ENCODE results near the gene PSME2.

The PSME2 gene

DNA sequence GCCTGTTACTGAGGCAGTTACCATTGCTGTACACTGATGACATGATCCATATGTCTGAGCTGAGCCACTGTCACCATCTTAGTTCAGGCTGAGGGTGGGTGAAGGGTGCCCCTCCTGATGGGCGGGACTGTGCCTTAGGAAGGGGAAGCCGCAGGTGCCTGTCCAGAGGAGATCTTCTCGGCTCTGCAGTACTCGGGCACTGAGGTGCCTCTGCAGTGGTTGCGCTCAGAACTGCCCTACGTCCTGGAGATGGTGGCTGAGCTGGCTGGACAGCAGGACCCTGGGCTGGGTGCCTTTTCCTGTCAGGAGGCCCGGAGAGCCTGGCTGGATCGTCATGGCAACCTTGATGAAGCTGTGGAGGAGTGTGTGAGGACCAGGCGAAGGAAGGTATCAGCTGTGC, 4.6 kb upstream of the PSME2 start:
- DNase-seq: no peak

DNA sequence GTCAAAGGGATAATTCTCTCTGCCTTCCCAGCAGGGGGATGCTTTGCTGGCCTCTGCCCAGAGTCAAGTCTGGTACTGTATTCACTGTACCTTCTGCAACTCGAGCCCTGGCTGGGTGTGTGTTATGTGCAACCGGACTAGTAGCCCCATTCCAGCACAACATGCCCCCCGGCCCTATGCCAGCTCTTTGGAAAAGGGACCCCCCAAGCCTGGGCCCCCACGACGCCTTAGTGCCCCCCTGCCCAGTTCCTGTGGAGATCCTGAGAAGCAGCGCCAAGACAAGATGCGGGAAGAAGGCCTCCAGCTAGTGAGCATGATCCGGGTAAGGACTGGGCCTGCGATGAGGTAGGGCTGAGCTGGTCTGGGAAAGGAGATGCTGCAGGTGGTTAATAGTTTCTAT, 4.2 kb upstream of the PSME2 start:
- no peak for DNase-seq

DNA sequence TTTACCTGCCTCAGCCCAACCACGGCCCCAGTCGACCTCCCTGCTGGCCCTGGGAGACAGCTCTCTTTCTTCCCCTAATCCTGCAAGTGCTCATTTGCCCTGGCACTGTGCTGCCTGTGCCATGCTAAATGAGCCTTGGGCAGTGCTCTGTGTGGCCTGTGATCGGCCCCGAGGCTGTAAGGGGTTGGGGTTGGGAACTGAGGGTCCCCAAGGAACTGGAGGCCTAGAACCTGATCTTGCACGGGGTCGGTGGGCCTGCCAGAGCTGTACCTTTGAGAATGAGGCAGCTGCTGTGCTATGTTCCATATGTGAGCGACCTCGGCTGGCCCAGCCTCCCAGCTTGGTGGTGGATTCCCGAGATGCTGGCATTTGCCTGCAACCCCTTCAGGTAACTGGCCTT, 3.7 kb upstream of the PSME2 start:
- DNase-seq: no peak

DNA sequence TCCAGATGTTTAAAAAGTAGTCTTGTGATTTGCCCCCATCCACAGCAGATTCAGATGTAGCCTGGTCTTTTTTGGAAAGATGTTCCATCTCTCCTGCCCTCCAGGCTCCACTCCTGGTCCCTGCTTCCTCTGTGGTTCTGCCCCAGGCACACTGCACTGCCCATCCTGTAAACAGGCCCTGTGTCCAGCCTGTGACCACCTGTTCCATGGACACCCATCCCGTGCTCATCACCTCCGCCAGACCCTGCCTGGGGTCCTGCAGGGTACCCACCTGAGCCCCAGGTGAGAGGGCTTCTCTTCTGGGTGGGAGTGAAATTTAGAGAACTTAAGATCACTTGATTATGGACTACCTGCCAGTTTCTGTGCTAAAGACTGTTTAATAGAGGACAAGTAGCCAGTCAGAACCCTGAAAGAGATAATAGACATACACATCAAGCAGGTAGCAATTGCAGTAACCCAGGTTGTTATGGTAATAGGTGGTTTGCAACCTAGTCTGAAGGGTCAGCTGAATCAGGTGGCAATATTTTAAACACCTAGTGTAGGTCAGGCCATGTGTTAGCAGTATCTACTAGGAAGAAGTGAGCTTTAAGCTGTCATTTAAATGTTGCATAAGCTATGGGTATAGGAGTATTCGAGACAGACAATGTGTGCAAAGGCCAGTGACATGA, 3.0 kb upstream of the PSME2 start:
- DNase-seq: no peak

DNA sequence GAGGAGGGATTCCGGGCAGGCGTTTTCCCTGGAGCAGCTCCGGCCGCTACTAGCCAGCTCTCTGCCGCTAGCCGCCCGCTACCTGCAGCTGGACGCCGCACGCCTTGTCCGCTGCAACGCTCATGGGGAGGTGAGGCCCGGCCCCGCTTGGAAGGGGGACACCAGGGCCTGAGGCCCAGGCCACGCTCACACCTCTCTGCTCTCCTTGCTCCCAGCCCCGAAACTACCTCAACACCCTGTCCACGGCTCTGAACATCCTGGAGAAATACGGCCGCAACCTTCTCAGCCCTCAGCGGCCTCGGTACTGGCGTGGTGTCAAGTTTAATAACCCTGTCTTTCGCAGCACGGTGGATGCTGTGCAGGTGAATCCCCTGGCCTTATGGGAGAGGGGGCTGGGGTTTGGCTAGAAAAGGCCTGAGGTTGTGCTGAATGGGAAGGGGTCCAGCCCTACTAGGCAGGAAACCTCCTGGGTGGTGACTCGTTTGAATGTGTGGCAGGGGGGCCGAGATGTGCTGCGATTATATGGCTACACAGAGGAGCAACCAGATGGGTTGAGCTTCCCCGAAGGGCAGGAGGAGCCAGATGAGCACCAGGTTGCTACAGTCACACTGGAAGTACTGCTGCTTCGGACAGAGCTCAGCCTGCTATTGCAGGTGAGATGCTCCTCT, 1.5 kb upstream of the PSME2 start:
- DNase-seq: no peak

DNA sequence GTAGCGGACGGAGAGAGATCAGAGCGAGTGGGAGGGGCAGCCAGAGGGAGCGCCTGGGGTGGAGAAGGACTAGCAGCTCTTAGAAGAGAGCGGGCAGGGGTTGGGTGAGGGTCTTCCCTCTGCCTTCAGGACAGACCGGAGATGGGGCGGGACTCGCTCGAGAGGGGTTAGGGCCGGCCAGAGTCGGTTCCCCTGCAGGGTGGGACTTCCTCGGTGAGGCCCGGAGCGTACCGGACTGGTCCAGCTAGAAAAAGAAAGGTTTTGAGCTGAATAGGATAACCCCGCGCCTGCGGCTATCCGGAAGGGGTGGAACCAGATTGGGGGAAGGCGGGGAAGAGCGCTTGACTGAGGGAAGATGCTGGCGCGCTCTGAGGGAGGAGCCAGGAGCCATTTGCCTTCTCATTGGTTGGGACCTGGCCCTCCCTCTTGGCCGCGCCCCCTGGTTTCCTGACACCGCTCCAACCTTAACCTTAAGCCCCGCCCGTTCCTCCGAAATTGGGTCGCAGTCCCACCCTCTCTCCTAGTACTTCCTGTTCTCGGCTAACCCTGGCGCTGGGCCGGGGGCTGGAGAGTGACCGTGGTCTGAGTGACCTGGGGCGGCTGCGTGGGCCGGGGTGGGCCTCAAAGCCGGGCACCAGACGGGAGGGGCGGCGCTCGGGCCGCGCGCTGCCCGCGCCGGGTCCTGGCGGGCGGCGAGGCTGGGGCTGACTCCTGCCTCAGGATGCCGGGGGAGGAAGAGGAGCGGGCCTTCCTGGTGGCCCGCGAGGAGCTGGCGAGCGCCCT, 759 bp upstream of the PSME2 start, which contains the start of gene RNF31:
Gene RNF31, plus strand, starts transcription at position 521 of the 783 bp plus-strand sequence. Its CDS starts 201 bp downstream, at position 722.
- peak; percentile 94 for DNase-seq

DNA sequence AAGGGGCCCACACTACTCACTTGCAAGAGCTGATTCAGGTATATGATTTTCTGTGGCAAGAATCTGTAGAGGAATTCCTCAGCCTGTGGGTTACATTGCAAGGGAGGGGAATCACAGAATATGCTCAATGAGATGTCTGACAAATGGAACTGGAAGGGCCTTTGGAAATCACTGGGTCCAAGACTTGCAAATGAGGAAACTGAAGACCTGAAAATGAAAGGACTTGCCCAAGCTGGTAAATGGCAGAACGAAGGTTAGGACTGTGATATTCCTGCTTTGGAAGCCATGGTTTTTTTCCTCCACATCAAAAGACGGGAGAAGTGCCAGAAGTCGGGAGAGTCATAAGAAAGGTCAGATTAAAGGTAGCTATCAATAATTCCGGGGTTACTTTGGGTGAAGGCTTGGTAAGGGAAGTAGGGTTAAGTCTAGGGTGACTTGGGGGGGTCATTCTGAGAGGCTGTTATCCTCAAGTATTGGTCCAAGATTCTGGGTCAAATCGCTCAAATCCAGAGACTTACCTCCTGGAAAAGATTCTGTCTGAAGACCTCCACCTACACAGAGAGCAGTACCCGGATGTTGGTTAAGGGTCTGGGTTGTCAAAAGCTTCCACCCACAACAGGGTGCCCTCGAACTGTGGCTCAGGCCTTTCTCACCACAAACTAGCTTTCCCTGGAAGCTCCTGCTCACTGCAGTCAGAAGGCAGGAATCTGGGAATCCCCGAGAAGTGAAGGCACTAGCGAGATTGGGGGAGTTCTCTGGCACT, 539 bp downstream of the PSME2 start:
- DNase-seq: no peak

DNA sequence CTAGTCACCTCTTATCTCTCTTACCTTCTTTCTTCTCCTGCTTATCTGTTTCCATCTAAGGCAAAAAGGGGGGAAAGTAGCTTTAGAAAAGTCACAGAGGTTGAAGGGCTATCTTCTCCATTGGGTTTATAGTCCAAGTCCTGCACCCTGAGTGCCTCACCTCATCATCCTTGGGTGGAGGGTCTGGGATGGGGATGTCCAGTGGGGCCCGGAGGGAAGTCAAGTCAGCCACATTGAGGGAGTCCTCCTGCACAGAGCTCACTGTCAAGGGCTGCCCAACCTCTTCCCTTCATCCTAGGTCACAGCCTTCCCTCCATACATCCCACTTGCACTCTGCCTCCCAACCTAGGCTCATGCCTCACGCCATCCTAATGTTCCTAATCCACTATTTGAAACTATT, 1.2 kb downstream of the PSME2 start:
- DNase-seq: no peak

DNA sequence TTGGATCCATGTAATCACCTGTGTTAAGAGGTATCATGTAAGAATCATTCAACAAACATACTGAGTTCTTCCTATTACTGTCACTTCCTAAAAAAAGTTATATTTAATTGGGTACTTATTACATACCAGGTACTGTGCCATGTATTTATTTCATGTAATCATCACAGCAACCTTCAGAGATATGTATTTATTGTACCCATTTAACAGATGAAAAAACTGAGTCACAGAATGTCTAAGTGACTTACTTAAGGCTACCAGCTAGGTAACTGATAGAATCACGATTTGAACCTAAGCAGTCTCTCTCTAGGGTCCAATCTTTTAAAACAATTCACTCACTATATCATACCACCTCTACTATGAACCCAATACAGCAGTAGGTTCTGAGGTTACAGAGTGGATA, 2.0 kb downstream of the PSME2 start:
- no peak for DNase-seq

DNA sequence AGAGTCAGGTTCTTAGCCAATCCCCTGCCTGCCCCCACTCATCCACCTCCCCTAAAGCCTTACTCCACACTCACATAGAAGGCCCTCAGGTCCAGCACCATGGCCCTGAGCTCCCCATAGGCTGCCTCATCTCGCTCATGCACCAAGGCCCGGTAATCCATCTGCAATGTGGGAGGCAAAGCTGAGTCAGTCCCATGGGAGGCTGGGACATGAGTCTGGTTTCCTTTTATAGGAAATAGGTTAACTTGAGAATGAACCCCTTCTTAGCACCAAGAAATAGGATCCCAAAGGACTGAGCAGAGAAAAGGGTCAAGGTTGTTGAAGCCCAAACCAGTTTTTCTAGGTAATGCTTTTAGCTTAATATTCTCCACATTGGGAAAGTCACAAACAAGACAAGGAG, 2.9 kb downstream of the PSME2 start:
- no peak for DNase-seq

DNA sequence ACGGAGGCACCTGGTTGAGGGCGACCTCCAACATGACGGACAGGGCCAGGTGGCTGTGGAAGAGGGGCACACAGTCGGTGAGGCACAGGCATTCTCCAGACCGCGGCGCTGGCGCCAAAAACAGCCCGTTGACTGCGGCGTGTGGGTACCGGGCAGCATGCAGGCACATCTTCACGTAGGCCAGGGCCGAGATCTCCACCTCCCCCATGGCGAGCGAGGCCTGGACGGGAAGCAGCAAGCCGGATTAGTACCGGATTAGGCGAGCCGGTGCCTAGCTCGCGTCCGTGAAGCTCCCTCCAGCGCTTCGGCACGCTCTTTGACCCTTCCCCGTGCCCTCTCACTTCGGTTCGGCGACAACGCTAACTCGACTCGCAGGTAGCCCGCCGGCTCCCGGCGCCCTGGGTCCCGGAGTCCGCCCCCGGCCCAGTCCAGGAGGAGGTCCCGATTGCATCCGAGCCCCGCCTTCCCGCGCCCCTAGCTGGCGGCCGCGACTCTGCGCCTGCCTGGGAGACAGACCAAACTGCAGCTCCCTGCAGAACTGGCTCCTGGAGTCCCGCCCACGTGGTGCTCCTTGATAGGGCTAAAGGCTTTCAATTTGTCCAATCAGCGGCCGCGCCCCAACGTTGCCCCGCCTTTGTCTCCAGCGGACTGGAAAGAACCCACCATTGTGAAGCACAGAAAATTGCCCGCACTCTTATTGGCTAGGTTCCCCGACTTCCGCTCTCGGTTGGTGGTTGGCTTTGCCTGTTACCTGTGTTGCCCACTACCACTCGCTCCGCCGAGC, 5.1 kb downstream of the PSME2 start, which contains the start of gene EMC9:
Gene EMC9, minus strand, starts transcription at position 495 of the 784 bp plus-strand sequence. Its CDS starts 287 bp downstream, at position 208.
- DNase-seq: peak; percentile 98

DNA sequence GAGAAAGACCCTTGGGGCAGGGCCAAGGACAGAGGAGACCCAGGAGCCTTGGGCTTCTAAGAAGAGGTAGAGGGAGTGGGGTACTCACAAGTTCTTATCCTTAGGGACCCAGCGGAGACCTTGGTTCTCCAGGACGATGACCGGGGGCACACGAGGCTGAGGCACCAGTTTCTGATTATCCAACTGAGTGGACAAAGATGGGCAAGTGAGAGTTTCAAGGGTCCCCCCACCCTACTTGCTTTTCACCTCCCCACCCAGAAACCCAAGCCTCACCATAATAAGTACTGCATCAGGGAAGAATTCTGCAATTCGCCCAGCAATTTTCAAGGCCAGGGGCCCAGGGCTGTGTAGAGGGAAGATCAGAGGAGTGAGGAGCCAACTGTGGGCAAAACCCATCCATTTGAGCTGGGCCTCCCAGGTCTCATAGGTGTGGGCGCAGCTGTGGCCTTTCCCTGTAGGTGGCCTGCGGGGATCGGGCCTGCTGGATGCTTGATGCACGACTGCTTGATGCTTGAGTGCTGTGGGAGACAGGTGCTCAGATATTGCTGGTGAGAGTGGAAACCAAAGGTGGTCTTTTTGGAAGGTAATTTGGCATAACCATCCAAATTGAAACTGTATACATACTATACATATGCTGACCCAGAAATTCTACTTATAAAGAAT, 7.0 kb downstream of the PSME2 start:
- DNase-seq: no peak

DNA sequence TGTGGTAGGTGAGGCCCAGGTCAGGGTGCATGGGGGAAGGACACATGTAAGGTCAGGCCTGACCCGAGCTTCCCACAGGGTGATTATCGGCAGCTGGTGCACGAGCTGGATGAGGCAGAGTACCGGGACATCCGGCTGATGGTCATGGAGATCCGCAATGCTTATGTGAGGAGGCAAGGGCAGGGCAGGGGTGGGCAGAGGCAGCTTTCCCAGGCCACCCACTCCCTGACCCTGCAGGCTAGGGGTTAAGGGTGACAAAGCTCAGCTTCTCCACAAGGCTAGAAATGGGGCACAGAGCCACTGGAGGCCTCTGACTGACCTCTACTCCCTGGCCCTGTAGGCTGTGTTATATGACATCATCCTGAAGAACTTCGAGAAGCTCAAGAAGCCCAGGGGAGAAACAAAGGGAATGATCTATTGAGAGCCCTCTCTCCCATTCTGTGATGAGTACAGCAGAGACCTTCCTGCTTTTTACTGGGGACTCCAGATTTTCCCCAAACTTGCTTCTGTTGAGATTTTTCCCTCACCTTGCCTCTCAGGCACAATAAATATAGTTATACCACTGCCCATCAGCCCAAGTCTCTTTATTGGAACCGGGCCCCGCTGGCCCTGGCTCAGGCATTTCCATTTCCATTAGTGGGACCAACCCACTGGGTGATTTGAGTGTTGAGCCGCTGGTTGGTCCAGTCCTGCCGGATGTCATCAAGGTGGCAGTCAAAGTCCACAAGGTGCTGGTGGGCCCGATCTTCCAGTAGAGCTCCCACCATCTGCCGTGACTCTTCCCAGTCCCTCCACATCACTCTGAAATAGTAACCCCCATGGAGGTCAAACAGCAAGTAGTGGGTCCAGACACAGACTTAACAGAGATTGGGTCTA, 7.8 kb downstream of the PSME2 start:
- DNase-seq: no peak

DNA sequence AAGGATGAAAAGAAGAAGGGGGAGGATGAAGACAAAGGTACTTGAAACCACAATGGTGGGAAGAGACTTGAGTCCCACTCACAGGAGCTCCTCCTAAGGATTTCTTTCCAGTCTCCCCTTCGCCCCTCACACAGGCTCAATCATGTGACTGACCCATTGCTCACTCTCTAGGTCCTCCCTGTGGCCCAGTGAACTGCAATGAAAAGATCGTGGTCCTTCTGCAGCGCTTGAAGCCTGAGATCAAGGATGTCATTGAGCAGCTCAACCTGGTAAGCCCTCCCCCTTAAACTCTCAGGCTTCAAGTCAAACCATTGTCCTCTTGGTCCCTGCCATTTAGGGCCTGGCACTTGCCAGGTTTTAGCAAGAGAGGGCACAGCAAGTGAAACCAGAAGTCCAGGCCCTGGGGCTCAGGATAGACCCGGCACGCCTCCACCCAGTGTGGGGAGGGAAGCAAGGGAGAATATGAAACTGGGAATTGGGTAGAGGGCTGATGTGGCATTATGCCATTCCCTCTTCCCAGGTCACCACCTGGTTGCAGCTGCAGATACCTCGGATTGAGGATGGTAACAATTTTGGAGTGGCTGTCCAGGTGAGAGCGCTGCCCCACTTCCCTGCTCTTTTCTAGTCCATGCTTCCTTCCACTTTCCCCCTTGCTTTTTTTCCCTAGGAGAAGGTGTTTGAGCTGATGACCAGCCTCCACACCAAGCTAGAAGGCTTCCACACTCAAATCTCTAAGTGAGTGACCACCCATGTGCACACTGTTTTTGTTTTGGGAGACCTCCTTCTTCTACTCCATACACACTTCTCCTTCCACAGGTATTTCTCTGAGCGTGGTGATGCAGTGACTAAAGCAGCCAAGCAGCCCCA, 8.6 kb downstream of the PSME2 start:
- no peak for DNase-seq

DNA sequence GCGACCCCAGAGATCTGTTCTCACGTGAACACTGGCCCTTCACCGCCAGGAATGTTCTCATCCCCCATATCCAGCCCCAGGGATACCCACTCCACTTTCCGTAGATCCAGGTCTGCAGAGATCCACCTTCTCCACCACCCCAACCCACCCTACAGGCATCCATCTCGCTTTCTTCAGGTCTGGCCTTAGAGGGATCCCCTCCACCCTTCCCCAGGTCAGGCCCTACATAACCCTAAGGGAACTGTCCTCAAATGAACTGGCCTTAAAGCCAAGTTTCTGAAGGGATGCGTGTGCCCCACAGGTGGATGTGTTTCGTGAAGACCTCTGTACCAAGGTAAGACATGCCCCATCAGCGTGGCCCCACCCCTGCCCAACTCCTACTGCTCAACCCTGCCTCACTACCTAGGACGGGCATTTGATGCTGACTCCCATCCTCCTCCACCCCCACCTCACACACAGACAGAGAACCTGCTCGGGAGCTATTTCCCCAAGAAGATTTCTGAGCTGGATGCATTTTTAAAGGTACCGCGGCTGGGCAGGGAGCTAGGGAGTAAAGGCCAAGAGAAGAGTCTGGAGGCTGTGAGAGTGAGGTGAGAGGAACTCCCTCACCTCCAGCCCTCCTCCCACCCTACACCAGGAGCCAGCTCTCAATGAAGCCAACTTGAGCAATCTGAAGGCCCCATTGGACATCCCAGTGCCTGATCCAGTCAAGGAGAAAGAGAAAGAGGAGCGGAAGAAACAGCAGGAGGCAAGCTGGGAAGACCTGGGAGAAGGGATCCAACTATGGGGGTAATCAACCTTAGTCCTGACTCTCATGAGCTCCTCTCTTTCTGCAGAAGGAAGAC, 9.5 kb downstream of the PSME2 start:
- no peak for DNase-seq

DNA sequence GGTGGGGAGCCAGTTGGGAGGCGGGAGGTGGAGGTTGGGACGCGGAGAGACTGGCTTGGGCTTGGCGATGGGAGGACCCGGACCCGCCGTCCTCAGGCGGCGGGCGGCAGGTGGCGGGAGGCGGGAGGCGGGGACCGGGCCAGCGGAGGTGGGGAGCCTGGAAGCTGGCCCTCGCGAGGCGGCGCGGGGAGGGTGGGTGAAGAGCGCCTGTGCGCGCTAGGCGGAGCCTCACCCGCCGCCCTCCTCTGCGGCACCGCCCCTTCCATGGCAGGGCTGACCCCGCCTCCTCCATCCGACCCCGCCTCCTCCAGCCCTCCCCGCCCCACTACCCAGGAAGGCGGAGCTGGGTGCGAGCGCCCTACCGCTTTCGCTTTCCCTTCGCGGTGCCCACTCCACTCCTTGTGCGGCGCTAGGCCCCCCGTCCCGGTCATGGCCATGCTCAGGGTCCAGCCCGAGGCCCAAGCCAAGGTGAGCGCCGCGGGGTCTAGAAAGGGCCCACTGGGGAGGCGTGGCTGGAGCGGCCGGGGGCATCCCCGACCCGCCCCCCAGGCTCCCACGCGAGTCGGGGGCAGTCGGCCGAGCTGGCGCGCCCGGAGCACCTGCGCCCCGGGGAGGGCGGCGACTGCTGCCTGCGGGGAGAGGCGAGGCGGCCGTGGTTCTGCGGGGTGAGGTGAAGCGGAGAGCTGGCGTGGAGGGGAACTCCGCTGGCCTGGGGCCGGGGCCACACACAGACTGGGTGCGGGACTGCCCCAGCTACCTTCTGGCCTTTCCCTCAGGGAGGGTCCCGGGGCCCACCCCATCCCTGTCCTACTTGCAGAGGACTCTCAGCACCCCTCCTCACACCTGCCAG, 10.4 kb downstream of the PSME2 start, which contains the start of gene PSME1:
Gene PSME1, plus strand, starts transcription at position 361 of the 850 bp plus-strand sequence. Its CDS starts 69 bp downstream, at position 430.
- peak; percentile 97 for DNase-seq

DNA sequence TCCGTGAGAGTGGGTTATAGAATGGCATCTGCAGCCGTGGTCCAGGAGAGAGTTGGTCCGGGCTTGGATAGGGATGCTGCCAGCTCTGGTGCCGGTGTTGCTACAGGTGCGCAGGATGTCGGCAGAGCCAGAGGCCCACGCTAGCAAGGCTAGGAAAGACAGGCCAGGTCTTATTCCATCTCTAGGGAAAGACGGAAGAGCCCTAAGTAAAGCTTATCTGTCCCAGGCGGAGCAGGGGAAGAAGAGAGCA, 10.9 kb downstream of the PSME2 start:
- no peak for DNase-seq

DNA sequence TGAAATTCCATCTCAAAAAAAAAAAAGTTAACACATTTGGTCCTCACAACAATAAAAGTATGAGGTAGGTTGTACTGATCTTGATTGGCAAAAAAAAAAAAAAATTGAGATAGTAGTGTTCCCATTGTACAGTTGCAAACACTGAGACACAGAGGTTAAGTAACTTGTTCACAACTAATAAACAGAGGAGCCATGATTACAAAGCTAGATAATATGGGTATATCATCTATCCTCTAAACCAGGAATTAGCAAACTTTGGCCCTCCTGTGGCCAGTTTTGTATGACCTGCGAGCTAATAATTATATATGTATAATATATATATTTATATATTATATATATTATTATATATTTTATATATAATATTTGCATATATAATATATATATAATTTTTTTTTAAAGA, 12.7 kb downstream of the PSME2 start:
- no peak for DNase-seq
